HT-29 (cell line): ENCODE results near the gene TUBA3C. TPM values are rescaled to one million over a fixed set of nuclear protein-coding genes. Genes with fewer than 3 reads are reported as not detected.
"Not testable (repeated sequence)": the region's sequence is repeated elsewhere in the genome, so short reads cannot be mapped to it uniquely, and the experiment has no call there.

Experiments
- DNase-seq: peaks from one replicate; pipeline ENCODE4 v3.0.0-alpha.2; 2015; ENCODE audit warnings: low spot score
- total RNA-seq: library from RNA; depleted of rRNA; stranded (reverse); fragments of >200 nt; shearing (Covaris generic); gene quantifications from 2 replicates; pipeline ENCODE4 v1.2.3, GENCODE V29; 2014; rRNA removed

The TUBA3C gene
- not detected in 2 replicates for total RNA-seq

DNA sequence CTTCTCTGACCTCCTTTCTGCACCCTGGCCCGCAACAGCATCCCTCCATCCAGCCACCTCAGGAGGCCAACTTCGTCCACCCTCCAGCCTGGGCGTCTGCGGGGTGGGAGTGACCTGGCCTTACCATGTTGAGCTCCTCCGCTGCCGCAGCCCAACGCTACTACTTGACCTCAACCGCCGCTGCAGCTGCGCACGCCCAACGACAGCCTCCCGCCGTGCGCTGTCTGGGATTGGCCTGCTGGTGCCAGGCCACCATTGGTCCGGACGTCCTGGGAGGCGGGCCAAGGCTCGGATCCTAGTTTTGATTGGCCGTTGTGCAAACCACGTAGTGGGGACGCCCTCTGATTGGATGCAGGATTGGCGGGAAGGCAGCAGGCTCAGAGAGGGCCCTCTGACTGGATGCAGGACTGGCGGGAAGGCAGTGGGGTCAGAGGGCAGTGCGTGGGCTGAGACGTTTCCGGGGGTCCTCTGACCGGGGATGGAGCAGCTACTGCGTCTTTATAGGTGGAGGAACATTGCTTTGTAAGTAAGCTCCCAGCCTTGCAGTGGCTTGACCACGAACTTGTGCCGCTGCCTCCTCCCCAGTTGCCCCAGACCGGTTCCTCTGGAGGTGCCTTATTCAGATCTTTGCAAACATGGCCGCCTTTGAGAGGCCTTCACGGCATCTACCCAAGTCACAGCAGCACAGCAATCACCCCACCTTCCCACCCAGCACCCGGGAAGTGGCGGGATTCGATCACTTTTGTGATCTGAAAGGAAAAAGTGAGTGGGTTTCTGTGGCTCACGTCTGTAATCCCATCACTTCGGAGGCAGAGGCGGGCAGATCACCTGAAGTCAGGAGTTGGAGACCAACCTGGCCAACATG, at the start of gene TUBA3C:
Gene TUBA3C (minus strand): TSS at position 204 of the 865 bp plus-strand sequence. CDS start 77 bp downstream, at position 127.
- DNase-seq, result no peak

DNA sequence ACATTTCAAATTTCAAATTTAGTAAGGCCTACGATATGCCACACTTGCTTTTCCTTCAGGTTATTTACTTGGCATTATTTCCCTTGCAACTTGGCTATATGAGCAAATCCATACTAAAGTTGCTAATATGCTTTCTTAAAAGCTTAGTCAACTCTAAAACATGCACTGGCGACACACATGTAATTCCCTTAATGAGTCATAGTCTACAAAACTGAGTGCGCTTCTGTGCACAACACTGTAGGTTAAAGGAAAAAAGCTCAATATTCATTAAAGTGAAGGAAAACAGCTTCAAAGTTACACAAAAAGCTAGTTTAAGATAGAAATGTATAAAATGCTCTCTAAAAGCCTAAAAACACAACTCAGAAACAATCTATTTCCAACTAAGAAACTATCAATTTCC, 25.8 kb upstream of the TUBA3C start:
- DNase-seq, result not testable (repeated sequence)

DNA sequence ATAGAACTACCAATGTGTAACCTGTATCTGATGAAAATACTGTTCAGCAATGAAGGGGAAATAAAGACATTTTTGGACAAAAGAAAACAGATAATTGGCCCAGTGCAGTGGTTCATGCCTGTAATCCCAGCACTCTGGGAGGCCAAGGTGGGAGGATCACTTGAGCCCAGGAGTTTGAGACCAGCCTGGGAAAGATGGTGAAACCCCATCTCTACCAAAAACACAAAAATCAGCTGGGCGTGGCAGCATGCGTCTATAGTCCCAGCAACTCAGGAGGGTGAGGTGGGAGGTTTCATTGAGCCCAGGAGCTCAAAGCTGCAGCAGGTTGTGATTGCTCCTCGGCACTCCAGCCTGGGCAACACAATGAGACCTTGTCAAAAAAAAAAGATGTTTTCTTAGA, 11.0 kb upstream of the TUBA3C start:
- DNase-seq, result not testable (repeated sequence)

DNA sequence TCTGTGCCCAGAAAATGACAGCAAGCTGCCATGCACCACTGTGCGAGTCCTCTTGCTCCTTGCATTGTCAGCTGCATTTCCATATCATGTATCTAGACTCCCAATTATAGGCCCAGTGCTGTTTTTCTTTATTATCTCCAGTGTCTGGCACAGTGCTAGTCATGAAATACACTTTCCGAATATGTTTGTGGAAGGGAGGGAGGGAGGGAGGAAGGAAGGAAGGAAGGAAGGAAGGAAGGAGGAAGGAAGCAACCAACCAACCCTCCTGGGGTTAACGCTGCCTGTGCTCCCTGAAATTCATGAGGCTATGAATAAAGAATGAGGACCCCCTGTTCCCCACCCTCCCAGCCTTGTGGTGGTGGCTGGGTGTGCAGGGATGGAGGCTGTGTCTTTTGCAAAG, 8.3 kb upstream of the TUBA3C start:
- not testable (repeated sequence) for DNase-seq

DNA sequence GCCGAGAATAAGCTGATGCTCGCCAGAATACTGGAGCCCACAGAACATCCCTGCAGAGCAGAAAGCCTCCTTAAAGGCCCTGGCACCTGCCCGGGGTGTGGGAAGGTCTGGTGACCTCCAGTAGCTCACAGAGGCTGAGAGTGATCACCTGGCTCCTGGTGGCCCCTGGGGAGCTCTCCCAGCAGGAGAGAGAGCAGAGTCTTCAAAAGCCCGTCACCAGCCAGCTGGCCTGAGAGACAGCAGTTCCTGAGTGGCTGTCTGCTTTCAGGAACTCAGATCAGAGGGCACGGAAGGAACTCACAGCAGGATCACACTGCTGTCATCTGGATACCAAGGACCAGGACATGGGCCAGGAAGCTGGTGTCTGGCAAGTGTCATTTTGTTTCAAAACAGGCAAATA, 7.7 kb upstream of the TUBA3C start:
- not testable (repeated sequence) for DNase-seq

DNA sequence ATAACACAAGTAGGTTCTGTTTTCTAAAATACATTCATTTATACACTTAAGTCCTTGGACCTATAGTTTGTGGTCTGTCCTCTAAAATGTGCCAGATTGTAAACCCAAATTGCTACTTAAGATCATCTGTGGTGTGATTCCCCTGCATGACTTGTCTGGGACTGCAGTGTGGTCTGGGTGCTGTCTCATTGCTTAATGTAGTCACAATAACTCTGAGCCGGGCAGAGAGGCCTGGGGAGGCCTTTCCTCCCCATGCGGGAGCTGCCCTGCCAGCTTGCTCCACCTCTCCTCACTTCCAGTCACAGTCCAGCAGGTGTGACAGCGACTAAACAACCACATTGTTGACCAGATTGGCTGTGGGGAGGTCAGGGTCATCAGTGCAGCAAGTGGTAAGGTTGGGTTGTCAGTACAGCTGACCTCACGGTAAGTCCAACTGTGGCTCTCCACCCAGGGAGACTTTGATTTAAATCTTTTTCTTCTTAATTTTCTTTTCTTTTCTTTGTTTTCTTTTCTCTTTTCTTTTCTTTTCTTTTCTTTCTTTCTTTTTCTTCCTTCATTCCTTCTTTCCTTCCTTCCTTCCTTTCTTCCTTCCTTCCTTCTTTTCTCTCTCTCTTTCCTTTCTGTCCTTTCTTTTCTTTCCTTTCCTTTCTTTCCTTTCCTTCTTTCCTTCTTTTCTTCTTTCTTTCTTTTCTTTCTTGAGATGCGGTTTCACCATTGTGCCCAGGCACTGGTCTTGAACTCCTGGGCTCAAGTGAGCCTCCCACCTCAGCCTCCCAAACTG, 4.4 kb upstream of the TUBA3C start:
- no peak for DNase-seq

DNA sequence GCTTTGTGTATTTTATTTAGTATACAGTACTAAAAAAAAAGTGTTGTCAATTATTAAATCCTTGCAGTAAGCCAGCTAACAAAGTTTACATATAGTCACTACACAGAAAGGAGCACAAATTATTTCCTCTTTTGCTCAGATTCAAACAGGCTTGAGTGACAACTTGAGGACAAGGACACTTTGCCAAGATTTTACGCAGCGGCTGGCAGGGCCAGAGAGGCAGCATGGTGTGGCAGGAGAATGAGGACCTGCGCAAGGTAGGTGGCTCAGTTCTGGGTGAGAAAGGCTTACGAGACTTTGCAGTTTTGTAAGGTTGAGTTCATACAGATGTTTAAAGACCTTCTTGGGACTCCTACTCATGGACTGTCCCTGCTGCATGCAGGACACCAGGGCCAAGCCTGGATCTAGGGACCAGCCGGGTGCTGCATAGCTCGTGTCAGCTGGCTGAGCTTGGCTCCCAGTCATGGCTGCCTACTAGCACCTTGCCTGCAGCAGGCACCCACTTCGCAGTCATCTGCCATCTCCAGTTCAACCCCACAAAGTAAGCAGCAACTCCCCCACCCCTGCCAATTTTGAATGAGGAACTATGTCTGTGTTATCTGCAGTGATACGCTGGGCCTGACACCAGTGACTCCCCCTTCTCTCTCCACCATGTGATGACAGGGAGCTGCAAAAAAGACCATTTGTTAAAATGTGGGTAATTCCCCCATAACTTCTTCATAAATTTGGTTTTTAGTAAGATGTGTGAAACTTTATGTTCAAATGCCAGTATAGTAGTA, 3.7 kb upstream of the TUBA3C start:
- DNase-seq, result no peak

DNA sequence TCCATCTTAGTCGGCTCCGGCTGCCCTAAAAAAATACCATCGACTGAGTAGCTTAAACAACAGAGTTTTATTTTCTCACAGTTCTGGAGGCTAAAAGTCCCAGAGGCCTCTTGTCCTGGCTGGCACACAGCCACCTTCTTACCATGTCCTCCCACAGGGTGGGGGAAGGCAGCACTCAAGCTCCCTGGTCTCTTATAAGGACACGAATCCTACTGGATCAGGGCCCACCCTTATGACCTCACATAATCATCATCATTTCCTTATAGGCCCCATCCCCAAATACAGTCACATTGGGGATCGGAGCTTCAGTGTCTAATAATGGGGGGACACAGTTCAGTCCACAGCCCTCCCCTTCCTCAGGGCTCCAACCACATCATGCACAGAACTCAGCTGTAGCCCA, 2.6 kb upstream of the TUBA3C start:
- DNase-seq, result no peak

DNA sequence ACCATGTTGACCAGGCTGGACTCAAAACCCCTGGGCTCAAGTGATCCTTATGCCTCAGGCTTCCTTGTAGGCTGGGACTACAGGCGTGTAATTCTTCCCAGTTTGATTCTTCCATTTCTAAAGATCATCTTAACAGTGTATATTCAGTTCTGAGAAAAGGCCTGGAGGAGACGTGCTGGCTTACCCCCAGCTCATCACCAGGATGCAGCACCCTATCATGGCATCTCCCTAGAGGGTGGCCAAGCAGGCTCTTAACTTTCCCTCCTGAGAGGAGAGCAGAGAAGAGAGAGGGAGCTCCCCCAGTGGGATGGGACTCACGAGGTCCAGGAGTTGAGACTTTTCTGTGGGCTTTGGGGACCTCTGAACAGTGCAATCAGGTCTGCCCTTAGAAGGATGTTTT, 2.1 kb upstream of the TUBA3C start:
- no peak for DNase-seq

DNA sequence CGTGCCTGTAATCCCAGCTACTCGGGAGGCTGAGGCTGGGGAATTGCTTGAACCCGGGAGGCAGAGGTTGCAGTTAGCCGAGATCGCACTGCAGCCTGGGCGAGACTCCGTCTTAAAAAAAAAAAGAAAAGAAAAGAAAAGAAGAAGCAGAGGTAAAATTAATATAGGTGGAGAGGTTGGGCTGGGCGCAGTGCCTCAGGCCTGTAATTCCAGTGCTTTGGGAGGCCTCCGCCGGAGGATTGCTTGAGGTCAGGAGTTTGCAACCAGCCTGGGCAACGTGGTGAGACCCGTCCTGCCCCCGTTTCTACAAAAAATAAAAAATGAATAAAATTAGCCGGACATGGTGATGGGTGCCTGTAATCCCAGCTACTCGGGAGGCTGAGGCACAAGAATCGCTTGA, 912 bp upstream of the TUBA3C start:
- no peak for DNase-seq

DNA sequence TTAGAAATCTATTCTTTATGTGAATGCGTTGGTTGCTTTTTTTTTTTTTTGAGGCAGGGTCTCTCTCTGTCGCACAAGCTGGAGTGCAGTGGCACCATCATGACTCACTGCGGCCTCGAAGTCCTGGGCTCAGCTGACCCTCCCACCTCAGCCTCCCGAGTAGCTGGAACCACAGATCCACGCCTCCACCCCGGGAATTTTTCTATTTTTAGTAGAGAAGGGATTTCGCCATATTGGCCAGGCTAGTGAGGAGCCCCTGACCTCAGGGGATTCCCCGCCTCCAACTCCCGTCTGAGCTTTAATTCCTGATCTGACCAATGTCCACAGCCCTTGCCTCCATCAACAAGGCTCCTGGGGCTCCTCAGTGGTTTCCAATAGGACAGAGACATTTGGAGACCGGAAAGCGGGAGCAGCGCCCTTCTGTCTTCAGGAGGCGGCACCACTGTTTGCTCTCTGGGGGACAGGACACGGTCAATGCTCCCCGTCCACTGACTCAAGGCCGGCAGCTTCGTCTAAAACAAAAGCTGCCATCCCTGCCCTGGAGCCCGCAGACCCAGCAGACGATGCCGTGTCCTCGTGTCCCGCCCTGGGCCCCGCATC, 503 bp downstream of the TUBA3C start:
- DNase-seq, result no peak

DNA sequence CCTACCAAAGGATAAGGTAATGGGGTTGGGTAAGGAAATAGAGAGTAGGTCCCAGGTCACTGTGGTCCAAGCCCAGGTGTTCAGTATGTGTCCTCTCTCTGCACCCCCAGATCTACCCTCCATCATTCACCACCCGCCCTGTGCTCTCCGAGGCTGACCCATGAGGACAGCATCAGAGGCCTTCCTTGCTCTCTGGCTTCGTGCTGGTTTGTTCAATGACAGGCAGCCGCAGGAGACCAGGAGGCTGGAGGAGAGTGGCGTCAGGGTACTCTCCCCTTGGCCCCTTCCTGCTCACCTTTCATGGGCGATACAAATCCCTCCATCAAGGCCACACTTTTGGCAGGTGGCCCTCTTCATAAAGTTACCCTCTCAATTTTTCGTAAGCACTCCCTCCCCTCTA, 1.7 kb downstream of the TUBA3C start:
- DNase-seq, result no peak

DNA sequence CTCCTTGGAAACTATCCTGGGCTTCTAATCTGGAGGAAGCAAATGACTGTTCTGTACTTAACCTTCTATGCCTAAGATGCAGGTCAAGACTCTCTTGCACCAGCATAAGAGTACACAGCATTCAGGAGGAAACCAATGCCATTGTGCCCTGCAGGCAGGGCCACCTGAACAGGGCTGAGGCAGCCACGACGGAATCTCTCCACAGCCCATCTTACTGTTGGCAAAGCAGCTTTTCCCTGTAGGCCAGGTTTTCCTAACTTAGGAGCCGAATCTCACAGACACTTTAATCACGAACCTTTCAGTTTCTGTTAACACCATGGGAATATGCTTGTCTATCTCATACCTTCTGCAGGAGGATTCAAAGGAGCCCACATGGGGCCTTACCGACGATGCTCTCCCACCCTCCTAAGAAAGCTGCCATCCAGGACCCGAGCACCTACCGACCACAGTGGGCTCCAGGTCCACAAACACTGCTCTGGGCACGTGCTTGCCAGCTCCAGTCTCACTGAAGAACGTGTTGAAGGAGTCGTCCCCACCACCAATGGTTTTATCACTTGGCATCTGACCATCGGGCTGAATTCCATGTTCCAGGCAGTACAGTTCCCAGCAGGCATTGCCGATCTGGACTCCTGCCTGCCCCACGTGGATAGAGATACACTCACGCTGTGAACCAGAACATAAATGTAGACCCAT, 2.6 kb downstream of the TUBA3C start:
- no peak for DNase-seq

DNA sequence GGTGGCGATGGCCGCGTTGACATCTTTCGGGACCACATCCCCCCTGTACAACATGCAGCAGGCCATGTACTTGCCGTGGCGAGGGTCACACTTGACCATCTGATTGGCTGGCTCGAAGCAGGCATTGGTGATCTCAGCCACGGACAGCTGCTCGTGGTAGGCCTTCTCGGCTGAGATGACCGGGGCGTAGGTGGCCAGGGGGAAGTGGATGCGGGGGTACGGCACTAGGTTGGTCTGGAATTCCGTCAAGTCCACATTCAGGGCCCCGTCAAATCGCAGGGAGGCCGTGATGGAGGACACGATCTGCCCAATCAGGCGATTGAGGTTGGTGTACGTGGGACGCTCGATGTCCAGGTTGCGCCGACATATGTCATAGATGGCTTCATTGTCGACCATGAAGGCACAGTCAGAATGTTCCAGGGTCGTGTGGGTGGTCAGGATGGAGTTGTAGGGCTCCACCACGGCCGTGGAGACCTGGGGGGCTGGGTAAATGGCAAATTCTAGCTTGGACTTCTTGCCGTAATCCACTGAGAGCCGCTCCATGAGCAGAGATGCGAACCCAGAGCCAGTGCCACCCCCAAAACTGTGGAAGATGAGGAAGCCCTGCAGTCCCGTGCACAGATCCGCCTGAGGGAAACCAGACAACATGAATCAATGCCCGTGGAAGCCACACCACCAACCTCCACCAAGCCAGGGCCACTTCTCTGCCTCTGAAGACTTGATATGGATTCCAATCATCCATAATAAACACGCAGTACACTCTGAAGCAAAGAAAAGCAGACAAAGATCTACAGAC, 4.4 kb downstream of the TUBA3C start:
- DNase-seq, result not testable (repeated sequence)

DNA sequence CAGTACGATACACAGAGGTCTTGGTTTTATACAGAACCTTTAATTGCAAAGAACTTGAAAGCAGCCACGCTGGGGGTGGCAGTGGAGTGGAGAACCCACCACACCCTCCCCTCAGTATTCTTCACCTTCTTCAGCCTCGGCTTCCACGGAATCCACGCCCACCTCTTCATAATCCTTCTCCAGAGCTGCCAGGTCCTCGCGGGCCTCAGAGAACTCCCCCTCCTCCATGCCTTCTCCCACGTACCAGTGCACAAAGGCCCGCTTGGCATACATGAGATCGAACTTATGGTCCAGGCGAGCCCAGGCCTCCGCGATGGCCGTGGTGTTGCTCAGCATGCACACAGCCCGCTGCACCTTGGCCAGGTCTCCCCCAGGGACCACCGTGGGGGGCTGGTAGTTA, 7.9 kb downstream of the TUBA3C start:
- DNase-seq, result no peak

DNA sequence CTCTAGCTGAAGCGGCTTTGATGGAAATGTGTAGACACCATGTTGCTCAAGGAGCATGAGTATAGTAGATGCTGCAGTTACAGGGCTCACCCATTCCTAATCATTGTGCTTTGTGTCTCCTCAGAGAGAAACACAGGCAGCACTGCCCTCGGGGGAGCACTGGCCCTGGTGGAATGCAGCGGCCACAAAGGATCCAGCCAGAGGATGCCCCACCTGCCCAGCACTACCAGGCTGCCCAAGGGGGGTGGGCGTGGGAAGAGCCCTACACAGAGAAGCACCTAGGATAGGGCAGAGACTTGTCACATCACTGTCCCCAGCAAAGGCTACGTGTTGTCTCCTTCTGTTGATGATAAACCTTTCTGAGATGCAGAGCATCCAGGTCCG, 9.0 kb downstream of the TUBA3C start:
- DNase-seq, result no peak

DNA sequence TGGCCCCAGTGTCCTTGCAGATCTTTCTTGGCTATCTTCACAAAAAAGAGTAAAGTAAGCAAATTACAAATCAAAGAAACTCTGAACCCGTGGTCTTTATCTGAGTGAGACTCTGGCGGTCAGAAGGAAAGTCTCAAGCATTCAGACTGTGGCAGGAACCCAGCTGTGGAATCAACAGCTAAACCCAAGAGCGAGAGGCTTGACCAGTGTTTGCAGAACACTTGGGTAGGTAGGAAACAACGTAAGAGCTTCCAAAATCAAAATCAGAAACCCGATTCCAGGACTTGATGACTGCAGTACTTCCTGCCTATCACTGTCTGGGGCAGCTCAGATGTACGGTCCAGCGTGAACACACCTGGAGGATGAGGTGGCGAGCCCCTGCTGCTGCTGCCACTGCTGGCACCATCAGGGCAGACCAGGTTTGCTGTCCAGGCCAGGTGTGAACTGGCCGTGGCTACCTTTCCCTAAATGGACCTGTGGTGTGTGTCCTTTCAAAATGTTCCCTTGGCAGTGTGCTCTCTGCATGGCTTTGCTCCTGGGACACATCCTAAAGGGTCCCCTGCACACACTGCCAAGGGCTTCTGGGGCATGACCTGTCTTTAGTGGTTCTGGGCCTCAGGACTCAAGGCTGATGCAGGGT, 9.5 kb downstream of the TUBA3C start:
- no peak for DNase-seq

DNA sequence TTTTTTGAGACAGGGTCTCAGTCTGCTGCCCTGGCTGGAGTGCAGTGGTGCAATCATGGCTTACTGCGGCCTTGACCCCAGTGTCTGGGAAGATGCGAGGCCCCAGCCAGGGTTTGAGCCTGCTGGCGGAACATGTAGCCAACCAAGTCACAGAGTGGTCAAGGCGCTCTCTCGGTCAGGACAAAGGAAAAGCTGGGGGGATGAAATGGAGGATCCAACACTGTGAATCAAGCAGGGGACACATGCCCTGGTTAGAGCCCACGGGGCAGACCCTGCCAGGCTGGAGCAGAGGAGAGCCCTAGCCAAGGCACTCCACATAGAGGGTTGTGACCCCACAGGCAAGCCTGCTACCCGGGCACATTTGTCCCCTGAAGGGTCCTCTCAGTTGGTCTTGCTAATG, 10.1 kb downstream of the TUBA3C start:
- DNase-seq, result no peak

DNA sequence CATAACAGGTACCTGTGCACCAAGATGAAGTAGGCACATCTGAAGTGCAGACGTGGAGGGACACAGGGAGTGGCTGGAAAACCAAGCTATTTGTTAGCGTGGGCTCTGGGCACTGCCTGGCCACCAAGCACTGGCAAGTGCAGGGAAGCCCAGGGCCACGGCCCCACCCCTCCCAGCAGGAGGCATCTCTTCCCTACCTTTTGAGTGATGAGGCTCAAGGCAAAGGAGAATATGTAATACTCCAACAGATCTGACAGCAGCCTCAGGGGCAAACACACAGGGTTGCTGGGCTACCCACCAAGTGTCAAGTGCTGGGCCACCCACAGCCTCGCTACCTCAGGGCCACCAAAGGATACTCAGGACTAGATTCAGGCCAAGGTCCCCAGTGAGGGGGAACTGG, 11.6 kb downstream of the TUBA3C start:
- no peak for DNase-seq

DNA sequence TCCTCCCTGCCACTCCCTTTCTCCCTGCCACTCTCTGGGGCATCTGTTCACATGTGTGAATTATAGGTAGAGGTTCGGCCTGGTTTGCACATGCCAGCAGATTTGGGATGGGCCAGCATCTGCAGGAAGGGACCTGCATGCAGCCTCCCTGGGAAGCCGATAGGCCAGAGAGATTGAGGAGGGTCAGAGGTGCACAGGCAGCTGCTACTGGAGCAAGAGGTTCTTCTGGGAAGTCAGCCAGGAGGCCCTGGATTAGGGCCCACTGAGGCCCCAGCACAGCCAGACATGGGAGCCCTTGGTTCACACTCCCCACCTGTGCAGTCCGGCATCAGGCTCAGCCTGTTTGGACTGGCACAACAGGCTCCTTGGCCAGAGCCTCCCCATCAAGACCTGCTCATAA, 12.1 kb downstream of the TUBA3C start:
- DNase-seq, result no peak
